GM19239 (cell line): ENCODE results near the gene ACADSB.
A peak's percentile ranks its signal among the peaks of the same experiment; 100 is the strongest.

Source experiments
- DNase-seq: peaks from one replicate; pipeline ENCODE4 v3.0.0; 2011; ENCODE audit warnings: low spot score; ENCODE audit not compliant: insufficient read length
- FAIRE-seq: peaks from 2 replicates; lab custom pipeline; 2011; peaks lifted over from hg19 to GRCh38; lab: Jason Lieb, UNC

The ACADSB gene

DNA sequence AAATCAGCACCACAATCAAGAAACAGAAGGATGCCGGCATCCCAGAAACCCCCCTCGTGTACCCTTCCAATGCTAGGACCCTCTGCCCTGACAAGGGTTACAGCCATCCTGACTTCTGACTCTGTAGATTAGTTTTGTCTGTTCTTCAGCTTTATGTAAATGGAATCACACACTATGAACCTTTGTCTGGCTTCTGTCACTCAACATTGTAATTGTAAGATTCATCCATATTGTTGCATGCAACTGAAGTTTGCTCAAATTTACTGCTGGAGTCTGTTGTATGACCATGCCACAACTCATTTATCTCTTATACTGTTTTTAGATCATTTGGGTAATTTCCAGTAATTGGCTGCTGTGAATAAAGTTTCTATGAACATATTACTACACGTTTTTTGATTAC lies 8.7 kb upstream of the ACADSB start:
- DNase-seq (no peak), FAIRE-seq (peak; percentile 23)

DNA sequence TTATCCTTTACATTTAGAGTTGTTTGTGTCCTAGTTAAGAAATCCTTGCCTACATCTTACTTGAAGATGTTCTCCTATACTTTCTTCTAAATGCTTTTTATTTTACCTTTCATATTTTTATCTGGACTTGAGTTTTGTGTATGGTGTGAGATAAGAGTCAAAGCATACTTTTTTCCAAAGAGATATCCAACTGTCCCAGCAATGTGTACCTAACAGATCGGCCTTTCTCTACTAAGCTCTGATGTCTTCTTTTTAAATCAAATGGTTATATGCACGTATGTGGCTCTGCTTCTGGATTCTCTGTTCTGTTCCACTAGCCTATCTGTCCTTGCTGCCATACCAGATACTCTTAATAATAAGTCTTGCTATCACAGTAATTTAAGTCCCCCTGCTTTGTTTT lies 7.4 kb upstream of the ACADSB start:
- DNase-seq (no peak), FAIRE-seq (no peak)

DNA sequence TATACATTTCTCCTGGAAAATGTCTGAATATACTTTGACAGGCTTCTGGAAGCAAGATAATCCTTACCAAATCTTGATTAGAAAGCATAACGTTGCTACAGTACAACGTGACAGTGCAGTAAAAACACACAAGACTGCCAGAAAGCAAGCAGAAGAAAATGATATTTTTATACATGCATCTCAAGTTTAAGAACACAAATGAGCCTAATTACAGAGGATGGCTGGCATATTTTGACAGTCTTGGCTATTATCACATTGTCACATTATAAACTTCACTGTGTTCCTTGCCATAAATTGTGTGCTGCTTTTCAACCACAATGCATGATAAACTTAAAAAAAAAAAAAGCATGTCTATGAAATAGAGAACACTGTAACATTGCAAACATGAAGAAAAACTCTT lies 4.5 kb upstream of the ACADSB start:
- FAIRE-seq (no peak), DNase-seq (no peak)

DNA sequence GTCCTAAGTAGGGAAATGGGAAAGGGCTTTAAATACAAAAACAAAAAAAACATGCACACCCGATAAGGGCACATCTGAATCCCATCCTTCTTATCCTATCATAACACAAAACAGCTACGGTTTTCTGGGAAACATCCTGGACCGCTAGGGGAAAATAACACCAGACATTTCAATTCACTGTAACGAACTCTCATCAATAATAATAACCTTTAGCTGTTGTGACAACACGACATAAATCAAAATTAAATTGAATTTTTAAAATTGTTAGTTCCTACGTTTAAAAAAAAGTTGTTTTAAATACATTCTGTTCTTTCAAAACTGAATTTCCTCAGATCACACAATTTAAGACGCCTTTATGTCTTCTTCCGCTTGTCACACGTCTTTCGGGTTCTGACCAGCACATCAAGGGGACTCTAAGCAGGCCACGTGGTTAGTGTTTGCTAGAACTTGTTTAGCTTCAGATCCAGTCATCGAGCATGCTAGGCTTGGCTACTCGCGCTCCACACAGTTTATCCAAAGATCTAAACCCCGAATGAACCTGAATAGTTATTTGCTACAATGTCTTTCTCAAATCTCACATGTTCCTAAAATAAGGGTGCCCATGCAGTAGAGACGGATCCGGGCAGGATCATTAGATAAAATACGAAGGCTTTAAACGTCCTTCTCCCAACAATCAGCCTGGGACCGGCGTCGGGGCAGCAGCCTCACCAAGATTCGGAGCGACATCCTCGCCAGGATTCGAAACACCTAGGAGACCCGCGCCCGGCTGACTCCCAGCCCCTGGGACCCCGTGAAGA lies 1.1 kb upstream of the ACADSB start:
- FAIRE-seq (peak; percentile 68), DNase-seq (peak; percentile 31)

DNA sequence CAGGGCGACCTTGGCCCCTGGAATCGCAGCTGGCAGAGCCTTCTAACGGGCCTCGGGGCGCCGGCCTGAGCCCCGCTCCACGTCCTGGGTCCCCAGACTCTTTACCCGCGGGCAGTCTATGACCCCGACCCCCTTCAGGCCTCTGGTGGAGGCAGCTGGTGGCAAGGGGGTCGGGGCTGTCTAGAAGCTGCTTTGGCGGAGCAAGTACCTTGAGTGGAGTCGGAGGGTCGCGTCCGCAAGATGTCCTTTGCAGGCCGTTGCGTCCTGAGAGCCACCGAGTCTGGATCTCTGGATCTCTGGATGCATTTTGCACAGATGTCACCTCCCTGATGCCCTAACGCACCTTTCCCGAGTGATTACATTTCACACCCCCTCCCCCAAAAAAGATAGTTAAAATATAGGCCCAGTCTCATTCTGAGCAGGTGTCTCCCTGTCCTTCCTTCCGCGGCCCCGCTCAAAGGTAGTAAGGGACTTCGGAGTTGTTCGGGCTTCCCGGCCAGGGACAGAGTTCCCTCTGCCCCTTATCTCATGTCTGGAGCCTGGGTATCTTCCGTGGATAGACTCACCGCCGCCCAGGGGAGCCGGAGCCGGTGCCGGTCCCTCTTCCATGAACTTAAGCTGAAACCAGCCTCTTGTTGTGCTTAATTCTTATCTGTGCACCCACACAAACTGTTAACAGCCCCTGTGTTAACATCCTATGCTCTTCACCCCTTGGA lies 457 bp downstream of the ACADSB start:
- DNase-seq, result peak; percentile 13
- peak; percentile 69 for FAIRE-seq

DNA sequence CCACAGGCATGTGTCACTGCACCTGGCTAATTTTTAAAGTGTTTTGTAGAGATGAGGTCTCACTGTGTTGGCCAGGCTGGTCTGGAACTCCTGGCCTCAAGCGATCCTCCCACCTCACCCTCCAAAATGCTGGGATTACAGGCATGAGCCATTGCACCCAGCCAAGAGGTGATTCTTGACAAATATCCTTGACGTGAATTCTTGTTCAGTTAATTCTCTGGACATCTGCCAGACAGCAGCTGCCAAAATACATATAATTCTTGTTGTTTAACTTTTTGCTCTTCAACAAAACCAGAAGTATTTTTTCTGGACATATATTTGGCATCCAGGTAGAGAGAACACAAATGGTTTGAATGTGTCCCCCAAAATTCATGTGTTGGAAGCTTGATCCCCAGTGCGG lies 3.2 kb downstream of the ACADSB start:
- no peak for FAIRE-seq
- no peak for DNase-seq

DNA sequence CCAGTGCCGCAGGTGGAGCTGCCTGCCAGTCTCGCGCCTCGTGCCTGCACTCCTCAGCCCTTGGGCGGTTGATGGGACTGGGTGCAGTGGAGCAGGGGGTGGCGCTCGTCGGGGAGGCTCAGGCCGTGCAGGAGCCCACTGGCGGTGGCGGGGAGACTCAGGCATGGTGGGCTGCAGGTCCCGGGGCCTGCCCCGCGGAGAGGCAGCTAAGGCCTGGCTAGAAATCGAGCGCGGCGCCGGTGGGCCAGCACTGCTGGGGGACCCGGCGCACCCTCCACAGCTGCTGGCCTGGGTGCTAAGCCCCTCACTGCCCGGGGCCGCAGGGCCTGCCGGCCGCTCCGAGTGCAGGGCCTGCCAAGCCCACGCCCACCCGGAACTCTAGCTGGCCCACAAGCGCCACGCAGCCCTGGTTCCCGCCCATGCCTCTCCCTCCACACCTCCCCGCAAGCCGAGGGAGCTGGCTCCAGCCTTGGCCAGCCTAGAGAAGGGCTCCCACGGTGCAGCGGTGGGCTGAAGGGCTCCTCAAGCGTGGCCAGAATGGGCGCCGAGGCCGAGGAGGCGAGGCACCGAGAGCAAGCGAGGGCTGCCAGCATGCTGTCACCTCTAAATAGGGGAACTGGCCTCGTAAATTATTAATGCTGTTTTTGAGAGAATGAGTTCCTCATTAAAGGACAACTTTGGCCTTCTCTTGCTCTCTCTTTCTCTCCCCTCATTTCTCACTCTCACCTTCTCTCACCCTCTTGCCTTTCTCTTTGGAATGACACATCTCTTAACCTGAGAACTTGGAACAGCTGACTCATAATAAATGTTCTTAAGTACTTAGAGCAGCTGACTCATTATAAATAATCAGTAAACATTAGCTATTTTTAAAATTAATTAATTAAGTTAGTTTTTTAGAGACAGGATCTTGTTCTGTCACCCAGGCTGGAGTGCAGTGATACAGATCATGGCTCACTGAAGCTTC lies 4.9 kb downstream of the ACADSB start:
- FAIRE-seq (no peak), DNase-seq (no peak)

DNA sequence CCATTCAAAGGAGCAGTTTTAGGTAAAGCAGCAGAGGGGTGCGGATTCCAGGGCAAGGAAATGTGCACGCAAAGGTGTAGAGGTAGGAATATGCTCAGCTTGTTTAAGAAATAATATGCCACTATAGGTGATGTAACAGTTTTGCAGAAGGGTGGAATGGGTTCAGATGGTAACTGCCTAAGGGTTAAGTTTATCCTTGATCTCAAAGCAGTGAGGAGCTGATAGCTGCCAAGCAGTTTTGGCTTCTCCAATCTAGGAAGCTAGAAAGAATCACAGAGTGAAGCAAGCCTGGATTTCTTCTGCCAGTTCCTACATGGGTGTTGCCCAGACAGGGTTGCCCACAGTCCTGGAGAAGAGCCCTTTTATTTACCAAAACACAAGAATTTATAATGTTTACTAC lies 6.0 kb downstream of the ACADSB start:
- no peak for FAIRE-seq
- no peak for DNase-seq

DNA sequence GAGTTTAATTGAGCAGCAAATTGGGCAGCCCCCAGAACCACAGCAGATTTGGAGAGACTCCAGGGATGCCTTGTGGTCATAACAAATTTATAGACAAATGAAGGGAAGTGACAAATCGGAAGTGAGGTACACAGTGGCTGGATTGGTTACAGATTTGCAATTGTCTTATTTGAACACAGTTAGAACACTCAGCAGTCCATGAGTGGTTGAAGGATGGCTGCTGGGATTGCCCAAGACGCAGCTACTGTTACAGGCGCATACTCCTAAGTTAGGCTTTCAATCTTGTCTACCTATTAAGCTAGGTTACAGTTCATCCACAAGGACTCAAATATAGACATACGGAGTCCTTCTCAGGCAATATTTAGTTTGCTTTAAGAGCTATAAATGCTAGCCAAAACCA lies 7.4 kb downstream of the ACADSB start:
- FAIRE-seq (no peak), DNase-seq (no peak)

DNA sequence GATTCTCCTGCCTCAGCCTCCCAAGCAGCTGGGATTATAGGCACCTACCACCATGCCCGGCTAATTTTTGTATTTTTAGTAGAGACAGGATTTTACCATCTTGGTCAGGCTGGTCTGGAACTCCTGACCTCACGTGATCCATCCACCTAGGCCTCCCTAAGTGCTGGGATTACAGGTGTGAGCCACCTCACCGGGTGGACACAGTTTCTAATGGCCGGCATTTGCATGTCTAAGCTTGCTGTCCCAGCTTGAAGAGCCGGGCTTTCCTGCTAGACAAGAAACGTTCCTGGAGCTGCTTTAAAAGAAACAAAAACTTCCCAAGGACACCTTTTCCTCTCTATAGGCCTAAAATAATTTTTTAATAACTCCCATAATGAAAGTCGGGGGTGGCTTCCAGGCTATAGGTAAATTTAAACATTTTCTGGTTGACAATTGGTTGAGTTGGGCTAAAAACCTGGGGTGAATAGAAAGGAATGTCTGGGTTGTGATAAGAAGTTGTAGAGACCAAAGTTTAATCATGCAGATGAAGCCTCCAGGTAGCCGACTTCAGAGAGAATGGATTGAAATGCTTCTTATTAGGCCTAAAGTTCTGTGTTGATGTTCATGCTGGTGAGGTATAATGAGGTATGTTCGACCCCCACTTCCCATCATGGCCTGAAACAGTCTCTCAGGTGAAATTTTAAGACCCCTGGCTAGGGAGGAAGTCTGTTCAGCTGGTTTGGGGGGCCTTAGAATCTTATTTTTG lies 8.8 kb downstream of the ACADSB start:
- no peak for DNase-seq
- FAIRE-seq, result no peak

DNA sequence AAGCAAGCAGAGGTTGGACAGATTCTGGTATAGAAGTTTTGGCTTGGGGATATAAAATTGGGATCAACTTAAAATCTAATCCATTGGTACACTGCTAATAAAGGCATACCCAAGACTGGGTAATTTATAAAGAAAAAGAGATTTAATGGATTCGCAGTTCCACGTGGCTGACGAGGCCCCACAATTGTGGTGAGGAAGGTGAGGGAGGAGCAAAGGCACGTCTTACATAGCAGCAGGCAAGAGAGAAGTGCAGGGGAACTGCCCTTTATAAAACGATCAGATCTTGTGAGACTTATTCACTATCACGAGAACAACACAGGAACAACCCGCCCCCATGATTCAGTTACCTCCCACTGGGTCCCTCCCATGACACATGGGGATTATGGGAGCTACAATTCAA lies 9.7 kb downstream of the ACADSB start:
- no peak for DNase-seq
- FAIRE-seq, result no peak

DNA sequence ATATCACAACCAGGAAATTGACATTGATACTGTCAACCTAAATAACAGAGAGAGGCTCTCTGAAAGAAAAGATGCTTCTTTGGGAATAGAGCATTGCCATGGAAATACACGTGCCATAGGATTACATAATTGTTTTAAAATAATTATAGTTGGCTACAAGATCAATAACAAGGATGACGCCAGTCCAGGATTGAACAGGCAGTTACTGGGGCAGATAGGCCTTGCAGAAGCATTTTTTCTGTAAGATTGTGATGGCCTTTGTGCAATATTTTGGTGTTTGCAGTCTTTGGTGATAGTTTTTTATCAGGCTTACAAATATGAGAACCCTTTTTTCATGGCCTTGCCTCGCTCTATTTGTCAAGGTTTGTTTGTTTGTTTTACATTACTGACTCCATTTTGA lies 10.5 kb downstream of the ACADSB start:
- FAIRE-seq, result no peak

DNA sequence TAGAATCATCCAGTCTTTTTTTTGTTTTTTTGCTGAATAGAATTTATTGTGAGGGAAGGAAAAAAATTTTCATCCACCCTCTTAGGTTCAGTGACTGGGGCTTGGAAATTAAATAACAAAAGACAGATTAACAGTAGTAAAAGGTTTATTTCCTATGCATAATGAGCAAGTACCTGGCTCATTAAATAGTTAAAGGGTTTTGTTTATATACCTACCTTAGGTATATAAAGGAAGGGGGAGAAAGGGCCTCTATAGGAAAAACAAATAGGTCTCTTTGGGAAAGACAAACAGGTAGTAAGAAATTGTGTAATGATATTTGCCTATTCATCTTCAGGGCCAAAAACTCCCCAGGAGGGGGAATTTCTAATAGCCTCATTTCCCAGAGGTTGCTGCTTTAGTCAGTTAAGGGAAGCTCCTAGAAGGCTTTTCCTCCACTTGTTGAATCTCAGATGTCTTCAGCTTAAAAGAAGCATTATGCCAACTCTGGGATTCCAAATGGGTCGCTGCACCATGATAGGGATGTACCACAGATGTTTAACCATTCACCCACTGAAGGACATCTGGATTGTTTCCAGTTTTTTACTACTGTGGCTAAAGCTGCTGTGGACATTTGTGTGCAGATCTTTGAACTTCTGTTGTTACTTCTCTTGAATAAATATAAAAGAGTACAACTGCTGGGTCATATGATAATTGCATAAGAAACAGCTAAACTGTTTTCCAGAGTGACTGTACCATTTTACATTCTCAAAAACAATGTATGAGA lies 11.3 kb downstream of the ACADSB start:
- no peak for DNase-seq
- FAIRE-seq, result no peak

More for the DNA sequence above, 10.5 kb downstream of the ACADSB start:
- DNase-seq, result no peak

DNA sequence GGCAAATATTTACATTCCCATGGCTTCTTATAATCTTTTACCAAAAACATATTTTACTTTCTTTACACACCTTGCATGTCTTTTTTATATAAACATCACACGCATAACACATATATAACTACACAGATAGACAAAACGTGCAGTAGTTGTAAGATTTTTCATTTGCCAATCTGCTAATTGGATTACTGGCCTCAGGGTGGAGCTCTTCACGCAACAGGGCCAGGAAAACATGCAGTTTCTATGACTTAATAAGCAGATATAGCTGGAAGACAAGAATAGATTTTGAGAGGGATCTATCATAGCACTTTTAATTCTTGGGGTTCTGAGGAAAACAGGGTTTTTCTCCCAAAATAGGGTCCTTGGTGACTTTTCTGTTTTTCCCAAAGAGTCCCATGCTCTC lies 12.7 kb downstream of the ACADSB start:
- peak; percentile 49 for FAIRE-seq

DNA sequence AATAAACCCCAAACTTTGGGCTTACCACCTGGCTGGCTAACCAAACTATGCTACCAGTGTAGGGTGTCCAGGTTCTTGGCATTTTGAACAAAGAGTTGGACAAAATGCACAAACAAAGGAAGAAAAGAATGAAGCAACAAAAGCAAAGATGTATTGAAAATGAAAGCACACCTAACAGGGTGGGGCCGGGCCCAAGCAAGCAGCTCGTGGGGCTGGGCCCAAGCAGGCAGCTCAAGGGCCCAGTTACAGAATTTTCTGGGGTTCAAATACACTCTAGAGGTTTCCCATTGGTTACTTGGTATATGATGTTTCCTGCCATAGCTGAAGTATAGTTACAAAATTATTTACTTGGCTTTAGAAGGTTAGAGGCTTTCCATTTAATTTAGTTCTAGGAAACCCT lies 15.7 kb downstream of the ACADSB start:
- DNase-seq, result no peak
- FAIRE-seq, result no peak

More for the DNA sequence above, 12.7 kb downstream of the ACADSB start:
- DNase-seq, result no peak

DNA sequence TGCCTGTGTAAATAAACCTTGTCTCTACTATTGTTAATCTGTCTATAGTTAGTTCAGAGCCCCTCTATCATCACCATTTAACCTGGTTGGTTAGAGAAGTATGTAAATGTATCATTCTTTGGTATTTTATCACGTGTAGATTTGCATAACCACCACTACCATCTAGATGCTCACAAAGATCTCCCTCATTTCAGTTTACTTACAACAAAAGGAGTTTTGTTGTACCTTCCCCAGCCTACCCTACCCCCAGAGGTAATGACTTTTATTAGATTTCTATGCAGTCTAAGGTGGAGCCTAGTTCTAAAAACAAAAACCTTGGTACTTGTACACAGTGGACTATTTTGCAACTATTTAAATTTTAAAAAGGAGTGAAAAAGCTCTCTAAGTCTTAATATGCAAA lies 17.5 kb downstream of the ACADSB start:
- no peak for DNase-seq
- FAIRE-seq, result no peak

DNA sequence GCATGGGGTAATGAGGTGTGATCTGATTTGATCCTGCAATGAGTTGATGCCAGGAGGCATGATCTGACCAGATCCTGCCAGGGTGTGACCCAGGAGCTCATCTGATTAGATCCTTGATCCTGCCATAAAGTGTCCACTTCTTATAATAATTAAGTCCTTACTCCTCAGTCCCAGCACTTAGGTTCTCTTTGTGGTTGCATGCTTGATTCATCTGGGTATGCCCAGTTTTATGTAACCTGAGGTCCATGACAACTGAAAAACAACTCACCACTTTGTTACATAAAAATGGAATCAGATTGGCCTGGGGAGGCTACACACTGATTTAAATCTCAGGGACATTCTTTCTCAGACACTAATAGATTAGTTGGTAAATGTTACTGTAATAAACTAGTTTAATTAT lies 19.1 kb downstream of the ACADSB start:
- FAIRE-seq (no peak), DNase-seq (no peak)

DNA sequence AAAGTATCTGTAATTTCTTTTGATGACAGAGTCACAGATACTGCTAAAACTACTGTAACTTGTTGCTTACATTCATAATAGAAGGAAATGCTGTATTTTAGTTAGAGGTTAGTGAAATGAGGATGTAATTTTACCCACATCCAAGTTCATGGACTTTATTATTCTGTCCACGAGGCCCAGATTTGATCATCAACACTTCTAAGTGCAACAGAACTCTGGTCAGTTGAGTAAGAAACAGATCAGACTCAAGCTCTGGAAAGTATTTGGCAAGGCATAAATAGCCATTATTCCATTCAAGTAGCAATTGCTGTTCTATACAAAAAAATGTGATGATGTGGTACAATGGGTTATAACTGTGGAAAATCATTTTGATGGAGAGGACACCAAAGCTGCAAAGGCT lies 22.3 kb downstream of the ACADSB start:
- DNase-seq (no peak), FAIRE-seq (no peak)

DNA sequence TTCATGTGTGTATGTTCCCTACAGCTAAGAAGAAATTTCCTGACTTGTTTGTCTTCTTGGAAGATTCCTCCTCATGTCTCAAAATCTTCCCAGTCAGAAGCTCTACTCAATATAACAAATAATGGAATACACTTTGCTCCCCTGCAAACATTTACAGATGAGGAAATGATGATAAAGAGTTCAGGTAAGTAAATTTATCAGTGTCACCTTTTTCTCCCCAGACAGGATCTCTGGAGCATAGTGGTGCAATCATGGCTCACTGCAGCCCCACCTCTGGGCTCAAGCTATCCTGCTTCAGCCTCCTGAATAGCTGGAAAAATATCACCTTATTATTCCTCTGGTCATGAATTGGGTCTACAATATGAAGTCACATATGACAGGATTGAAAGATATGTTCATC lies 25.5 kb downstream of the ACADSB start:
- FAIRE-seq, result no peak

More for the DNA sequence above, 25.5 kb downstream of the ACADSB start:
- no peak for DNase-seq
